ENCODE results near the gene ABCF2. TPM values are rescaled to one million over a fixed set of nuclear protein-coding genes. Genes with fewer than 3 reads are reported as not detected.

Gene ABCF2
- total and polyA plus RNA-seq, 2 of the 13 experiments (the other 11 are each of a cell fraction or from before 2014, with no cell fraction given) = 16.3 to 42.5 TPM

DNA sequence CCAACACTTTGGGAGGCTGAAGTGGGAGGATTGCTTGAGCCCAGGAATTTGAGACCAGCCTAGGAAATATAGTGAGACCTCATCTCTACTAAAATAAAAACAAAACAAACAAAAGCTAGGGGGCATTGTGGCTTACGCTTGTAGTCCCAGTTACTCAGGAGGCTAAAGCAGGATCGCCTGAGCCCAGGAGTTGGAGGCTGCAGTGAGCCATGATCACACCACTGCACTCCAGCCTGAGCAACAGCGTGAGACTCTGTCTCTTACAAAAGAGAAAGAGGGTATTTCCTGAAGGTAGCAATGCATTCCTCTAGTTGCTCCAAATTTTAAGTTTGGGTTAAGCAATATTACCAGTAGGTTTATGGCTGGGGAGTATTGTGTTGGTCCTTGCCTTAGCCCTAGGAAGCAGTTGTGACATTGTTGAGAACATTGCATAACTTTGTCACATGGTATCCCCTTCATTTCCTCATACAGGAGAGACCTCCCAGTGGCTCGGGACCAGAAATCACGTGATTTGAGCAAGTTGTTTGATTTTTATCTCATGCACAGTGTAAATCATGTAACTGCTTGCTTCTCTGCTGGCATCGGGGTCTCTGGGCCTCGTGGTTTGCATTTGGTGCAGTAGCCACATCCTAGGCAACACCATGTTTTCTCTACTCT, 44.8 kb upstream of the ABCF2 start (continued):
- TF ChIP-seq, protein P1, sequence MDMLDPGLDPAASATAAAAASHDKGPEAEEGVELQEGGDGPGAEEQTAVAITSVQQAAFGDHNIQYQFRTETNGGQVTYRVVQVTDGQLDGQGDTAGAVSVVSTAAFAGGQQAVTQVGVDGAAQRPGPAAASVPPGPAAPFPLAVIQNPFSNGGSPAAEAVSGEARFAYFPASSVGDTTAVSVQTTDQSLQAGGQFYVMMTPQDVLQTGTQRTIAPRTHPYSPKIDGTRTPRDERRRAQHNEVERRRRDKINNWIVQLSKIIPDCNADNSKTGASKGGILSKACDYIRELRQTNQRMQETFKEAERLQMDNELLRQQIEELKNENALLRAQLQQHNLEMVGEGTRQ (IDR thresholded peaks at IDR 0.05; ENCODE audit: low read depth, low read length) = peak; percentile 82
- TF ChIP-seq, protein P1 (CRISPR knock-in tag; IDR thresholded peaks at IDR 0.05; ENCODE audit: borderline replicate concordance) = peak; percentile 63; the same call in 1 of the 2 replicates
- TF ChIP-seq, protein P2, sequence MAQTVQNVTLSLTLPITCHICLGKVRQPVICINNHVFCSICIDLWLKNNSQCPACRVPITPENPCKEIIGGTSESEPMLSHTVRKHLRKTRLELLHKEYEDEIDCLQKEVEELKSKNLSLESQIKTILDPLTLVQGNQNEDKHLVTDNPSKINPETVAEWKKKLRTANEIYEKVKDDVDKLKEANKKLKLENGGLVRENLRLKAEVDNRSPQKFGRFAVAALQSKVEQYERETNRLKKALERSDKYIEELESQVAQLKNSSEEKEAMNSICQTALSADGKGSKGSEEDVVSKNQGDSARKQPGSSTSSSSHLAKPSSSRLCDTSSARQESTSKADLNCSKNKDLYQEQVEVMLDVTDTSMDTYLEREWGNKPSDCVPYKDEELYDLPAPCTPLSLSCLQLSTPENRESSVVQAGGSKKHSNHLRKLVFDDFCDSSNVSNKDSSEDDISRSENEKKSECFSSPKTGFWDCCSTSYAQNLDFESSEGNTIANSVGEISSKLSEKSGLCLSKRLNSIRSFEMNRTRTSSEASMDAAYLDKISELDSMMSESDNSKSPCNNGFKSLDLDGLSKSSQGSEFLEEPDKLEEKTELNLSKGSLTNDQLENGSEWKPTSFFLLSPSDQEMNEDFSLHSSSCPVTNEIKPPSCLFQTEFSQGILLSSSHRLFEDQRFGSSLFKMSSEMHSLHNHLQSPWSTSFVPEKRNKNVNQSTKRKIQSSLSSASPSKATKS (CRISPR knock-in tag; IDR thresholded peaks at IDR 0.05) = no peak
- TF ChIP-seq, protein P3, sequence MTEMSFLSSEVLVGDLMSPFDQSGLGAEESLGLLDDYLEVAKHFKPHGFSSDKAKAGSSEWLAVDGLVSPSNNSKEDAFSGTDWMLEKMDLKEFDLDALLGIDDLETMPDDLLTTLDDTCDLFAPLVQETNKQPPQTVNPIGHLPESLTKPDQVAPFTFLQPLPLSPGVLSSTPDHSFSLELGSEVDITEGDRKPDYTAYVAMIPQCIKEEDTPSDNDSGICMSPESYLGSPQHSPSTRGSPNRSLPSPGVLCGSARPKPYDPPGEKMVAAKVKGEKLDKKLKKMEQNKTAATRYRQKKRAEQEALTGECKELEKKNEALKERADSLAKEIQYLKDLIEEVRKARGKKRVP (CRISPR knock-in tag; IDR thresholded peaks at IDR 0.05) = peak in 1 of 2 experiments; percentile 44; a peak in 1 of 4 replicates
- TF ChIP-seq, protein P4, sequence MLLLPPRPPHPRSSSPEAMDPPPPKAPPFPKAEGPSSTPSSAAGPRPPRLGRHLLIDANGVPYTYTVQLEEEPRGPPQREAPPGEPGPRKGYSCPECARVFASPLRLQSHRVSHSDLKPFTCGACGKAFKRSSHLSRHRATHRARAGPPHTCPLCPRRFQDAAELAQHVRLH (CRISPR knock-in tag; IDR thresholded peaks at IDR 0.05; ENCODE audit: borderline replicate concordance, low read depth) = no peak
- TF ChIP-seq, protein P5, sequence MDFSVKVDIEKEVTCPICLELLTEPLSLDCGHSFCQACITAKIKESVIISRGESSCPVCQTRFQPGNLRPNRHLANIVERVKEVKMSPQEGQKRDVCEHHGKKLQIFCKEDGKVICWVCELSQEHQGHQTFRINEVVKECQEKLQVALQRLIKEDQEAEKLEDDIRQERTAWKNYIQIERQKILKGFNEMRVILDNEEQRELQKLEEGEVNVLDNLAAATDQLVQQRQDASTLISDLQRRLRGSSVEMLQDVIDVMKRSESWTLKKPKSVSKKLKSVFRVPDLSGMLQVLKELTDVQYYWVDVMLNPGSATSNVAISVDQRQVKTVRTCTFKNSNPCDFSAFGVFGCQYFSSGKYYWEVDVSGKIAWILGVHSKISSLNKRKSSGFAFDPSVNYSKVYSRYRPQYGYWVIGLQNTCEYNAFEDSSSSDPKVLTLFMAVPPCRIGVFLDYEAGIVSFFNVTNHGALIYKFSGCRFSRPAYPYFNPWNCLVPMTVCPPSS (IDR thresholded peaks at IDR 0.05) = no peak
- TF ChIP-seq, protein P6, sequence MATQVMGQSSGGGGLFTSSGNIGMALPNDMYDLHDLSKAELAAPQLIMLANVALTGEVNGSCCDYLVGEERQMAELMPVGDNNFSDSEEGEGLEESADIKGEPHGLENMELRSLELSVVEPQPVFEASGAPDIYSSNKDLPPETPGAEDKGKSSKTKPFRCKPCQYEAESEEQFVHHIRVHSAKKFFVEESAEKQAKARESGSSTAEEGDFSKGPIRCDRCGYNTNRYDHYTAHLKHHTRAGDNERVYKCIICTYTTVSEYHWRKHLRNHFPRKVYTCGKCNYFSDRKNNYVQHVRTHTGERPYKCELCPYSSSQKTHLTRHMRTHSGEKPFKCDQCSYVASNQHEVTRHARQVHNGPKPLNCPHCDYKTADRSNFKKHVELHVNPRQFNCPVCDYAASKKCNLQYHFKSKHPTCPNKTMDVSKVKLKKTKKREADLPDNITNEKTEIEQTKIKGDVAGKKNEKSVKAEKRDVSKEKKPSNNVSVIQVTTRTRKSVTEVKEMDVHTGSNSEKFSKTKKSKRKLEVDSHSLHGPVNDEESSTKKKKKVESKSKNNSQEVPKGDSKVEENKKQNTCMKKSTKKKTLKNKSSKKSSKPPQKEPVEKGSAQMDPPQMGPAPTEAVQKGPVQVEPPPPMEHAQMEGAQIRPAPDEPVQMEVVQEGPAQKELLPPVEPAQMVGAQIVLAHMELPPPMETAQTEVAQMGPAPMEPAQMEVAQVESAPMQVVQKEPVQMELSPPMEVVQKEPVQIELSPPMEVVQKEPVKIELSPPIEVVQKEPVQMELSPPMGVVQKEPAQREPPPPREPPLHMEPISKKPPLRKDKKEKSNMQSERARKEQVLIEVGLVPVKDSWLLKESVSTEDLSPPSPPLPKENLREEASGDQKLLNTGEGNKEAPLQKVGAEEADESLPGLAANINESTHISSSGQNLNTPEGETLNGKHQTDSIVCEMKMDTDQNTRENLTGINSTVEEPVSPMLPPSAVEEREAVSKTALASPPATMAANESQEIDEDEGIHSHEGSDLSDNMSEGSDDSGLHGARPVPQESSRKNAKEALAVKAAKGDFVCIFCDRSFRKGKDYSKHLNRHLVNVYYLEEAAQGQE (IDR thresholded peaks at IDR 0.05; ENCODE audit: borderline replicate concordance in 1 of 2, low read depth in 1 of 2, low read length in 2 of 2) = no peak
- TF ChIP-seq CEBPG (CRISPR knock-in tag; IDR thresholded peaks at IDR 0.05) (peak; percentile 67), HNRNPLL (IDR thresholded peaks at IDR 0.05; ENCODE audit: low read depth, low read length, poor library complexity, severe bottlenecking) (no peak), HNRNPUL1 (IDR thresholded peaks at IDR 0.05; ENCODE audit: low read depth, low read length) (no peak), HES4 (CRISPR knock-in tag; IDR thresholded peaks at IDR 0.05; ENCODE audit: borderline replicate concordance) (no peak), NFKB2 (CRISPR knock-in tag; IDR thresholded peaks at IDR 0.05; ENCODE audit: borderline replicate concordance) (no peak)
- TF ChIP-seq, protein P7, sequence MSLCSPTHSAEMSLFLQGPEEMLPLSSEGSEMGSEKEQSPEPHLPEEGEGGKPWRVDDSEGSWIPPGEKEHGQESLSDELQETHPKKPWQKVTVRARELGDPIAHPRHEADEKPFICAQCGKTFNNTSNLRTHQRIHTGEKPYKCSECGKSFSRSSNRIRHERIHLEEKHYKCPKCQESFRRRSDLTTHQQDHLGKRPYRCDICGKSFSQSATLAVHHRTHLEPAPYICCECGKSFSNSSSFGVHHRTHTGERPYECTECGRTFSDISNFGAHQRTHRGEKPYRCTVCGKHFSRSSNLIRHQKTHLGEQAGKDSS (CRISPR knock-in tag; IDR thresholded peaks at IDR 0.05; ENCODE audit: borderline replicate concordance, low read depth) = no peak
- TF ChIP-seq, protein P8, sequence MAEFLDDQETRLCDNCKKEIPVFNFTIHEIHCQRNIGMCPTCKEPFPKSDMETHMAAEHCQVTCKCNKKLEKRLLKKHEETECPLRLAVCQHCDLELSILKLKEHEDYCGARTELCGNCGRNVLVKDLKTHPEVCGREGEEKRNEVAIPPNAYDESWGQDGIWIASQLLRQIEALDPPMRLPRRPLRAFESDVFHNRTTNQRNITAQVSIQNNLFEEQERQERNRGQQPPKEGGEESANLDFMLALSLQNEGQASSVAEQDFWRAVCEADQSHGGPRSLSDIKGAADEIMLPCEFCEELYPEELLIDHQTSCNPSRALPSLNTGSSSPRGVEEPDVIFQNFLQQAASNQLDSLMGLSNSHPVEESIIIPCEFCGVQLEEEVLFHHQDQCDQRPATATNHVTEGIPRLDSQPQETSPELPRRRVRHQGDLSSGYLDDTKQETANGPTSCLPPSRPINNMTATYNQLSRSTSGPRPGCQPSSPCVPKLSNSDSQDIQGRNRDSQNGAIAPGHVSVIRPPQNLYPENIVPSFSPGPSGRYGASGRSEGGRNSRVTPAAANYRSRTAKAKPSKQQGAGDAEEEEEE (CRISPR knock-in tag; IDR thresholded peaks at IDR 0.05; ENCODE audit: borderline replicate concordance) = no peak
